IMR-90 (cell line): ENCODE data around the gene CD81.

ENCODE experiments used
- MAZ ChIP-seq: IDR thresholded peaks from 2 replicates; pipeline ENCODE4 v1.6.1; 2012; ENCODE audit warnings: low read depth, mild to moderate bottlenecking, low read length, improper control_type of control experiment, moderate library complexity, borderline replicate concordance
- NFE2L2 ChIP-seq: fragments of 150-350 bp; IDR thresholded peaks from 2 replicates; pipeline ENCODE4 v1.6.1; 2016; ENCODE audit warnings: low read depth, mild to moderate bottlenecking, low read length
- POLR2A ChIP-seq: IDR thresholded peaks from 2 replicates; pipeline ENCODE4 v1.6.1; 2012; ENCODE audit warnings: mild to moderate bottlenecking, low read depth, low read length
- RAD21 ChIP-seq: IDR thresholded peaks from 2 replicates; pipeline ENCODE4 v1.6.1; 2012; ENCODE audit warnings: low read length, improper control_type of control experiment
- SMC3 ChIP-seq: fragments of 150-350 bp; IDR thresholded peaks from 2 replicates; pipeline ENCODE4 v1.6.1; 2016; ENCODE audit warnings: low read depth, mild to moderate bottlenecking, antibody characterized with exemption, low read length, moderate library complexity
- TF ChIP-seq, protein P1 (sequence below): conservative IDR thresholded peaks from 2 replicates; pipeline ENCODE4 v1.5.1; 2012; ENCODE audit warnings: mild to moderate bottlenecking, low read depth, low read length, improper control_type of control experiment
- TF ChIP-seq, protein P2 (sequence below): fragments of 150-350 bp; IDR thresholded peaks from 2 replicates; pipeline ENCODE4 v1.6.1; 2017; ENCODE audit warnings: mild to moderate bottlenecking, antibody characterized with exemption, low read length, low read depth

DNA sequence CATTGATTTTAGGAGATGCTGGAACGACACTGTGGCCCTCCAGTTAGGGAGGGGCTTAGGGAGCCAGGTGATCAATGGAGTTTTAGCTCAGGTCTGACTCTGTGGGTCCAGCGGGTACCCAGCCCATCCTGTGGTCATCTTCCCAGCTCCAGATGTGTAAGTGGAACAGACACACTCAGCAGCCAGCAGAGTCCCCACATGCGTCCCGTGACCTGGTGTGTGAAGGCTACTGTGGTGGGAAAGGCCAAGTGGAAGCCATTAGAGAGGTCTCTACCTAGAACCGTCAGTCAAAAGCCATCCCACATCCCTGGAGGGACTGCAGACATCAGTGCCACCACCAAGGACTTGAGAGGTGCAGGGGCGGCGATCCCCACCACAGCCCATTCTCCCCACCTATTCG, 19.9 kb upstream of the CD81 start:
- TF ChIP-seq NFE2L2 (no peak), POLR2A (no peak), MAZ (no peak), RAD21 (no peak), SMC3 (no peak)
- TF ChIP-seq, protein P1, sequence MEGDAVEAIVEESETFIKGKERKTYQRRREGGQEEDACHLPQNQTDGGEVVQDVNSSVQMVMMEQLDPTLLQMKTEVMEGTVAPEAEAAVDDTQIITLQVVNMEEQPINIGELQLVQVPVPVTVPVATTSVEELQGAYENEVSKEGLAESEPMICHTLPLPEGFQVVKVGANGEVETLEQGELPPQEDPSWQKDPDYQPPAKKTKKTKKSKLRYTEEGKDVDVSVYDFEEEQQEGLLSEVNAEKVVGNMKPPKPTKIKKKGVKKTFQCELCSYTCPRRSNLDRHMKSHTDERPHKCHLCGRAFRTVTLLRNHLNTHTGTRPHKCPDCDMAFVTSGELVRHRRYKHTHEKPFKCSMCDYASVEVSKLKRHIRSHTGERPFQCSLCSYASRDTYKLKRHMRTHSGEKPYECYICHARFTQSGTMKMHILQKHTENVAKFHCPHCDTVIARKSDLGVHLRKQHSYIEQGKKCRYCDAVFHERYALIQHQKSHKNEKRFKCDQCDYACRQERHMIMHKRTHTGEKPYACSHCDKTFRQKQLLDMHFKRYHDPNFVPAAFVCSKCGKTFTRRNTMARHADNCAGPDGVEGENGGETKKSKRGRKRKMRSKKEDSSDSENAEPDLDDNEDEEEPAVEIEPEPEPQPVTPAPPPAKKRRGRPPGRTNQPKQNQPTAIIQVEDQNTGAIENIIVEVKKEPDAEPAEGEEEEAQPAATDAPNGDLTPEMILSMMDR = no peak
- TF ChIP-seq, protein P2, sequence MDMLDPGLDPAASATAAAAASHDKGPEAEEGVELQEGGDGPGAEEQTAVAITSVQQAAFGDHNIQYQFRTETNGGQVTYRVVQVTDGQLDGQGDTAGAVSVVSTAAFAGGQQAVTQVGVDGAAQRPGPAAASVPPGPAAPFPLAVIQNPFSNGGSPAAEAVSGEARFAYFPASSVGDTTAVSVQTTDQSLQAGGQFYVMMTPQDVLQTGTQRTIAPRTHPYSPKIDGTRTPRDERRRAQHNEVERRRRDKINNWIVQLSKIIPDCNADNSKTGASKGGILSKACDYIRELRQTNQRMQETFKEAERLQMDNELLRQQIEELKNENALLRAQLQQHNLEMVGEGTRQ = no peak
